GM13976 (cell line): Measurements from ENCODE around the gene CTU2.

ENCODE experiments used
- DNase-seq: peaks from one replicate; pipeline ENCODE4 v3.0.0; 2012; ENCODE audit warnings: low spot score
- in situ Hi-C: fragments of 300-500 bp; cut with MboI; formaldehyde crosslinking; loops from one replicate; pipeline ENCODE4 v1.12.0; 2022; ENCODE audit warnings: low sequenced_read_pairs, mixed read lengths, inconsistent platforms; ENCODE audit not compliant: unreplicated experiment
- TF ChIP-seq, protein P1 (sequence below): IDR thresholded peaks from 2 replicates; pipeline ENCODE4 v1.5.1; 2012; ENCODE audit warnings: borderline replicate concordance, mild to moderate bottlenecking; ENCODE audit not compliant: insufficient read depth; ENCODE audit errors: extremely low read depth, missing control alignments, control extremely low read depth

The CTU2 gene

DNA sequence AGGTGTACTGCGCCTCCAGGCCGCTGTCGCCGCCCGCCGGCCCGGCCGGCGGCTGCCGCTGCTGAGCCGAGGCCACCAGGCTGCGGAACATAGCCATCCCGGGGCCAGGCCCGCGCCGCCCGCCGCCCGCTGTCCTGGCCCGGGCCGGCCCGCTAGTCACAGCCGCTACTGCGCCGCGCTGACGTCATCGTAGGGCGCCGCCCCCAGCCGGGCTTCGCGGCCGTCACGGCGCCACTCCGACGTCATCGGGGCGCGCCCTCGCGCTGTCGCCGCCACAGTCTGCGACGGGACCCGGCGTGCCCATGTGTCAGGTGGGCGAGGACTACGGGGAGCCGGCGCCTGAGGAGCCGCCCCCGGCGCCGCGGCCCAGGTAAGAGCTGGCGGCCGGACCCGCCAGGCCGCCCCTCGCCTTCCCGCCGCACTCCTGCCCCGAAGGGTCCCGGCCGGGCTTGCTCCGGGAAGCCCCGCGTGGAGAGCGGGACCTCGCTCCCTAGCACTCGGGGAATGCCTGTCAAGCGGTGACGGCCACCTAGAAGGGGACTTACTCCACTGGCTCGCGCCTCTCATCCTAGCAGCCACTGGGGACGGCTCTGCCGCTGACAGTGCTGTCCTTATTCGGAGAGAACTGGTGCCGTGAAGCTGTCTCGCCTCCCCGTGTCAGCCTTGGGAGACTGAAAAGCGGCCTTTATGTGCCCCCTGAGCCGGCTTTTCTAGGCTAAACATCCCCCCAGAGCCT lies at the start of gene CTU2, which contains the start of gene RNF166:
Gene CTU2 (plus strand): TSS at position 275 of the 736 bp plus-strand sequence. CDS start 28 bp downstream, at position 303.
Gene RNF166 (minus strand): TSS at position 180 of the 736 bp plus-strand sequence. CDS start 83 bp downstream, at position 97.
- TF ChIP-seq, protein P1, sequence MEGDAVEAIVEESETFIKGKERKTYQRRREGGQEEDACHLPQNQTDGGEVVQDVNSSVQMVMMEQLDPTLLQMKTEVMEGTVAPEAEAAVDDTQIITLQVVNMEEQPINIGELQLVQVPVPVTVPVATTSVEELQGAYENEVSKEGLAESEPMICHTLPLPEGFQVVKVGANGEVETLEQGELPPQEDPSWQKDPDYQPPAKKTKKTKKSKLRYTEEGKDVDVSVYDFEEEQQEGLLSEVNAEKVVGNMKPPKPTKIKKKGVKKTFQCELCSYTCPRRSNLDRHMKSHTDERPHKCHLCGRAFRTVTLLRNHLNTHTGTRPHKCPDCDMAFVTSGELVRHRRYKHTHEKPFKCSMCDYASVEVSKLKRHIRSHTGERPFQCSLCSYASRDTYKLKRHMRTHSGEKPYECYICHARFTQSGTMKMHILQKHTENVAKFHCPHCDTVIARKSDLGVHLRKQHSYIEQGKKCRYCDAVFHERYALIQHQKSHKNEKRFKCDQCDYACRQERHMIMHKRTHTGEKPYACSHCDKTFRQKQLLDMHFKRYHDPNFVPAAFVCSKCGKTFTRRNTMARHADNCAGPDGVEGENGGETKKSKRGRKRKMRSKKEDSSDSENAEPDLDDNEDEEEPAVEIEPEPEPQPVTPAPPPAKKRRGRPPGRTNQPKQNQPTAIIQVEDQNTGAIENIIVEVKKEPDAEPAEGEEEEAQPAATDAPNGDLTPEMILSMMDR, result no peak
- peak; percentile 99 for DNase-seq
- in situ Hi-C loops, result no loop called here

DNA sequence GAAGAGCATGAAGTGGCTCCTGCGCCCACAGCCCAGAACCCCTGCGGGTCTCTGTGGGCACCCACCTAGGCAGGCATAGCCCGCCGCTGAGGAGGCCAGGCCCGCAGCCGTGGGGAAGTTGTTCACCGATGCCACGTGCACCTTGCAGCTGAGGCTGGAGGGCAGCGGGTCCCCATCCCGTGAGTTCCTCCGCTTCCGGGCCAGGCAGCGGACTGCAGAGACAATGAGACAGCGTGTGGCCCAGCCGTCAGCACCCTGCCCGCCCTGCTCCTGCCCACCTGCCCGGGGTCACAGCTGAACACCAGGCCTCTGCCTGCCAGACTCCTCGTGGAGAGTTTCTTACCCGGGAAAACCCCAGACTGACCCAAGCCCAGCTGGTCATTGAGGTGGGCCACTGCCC lies 48.9 kb upstream of the CTU2 start:
- TF ChIP-seq, protein P1, result no peak
- in situ Hi-C loops, result no loop called here
- DNase-seq, result no peak

DNA sequence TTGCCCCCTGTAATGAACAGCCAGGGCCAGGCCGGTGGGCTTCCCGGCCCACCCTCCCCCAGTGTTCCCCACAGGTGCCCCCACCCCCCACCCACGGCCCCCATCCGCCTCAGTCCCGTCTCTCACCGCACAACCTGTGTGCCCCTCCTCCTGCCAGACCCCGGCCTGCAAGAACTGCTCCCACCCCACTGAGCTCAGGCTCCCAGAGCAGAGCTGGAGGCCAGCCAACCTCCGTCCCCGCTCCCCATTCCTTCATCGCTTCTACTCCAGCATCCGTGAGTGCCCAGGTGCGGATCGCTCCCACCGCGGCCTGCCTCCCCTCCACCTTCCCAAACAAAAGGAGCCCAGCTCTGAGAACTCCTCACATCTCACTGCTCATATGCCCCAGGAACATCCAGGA lies 47.6 kb upstream of the CTU2 start:
- in situ Hi-C loops, result no loop called here
- TF ChIP-seq, protein P1, result no peak
- no peak for DNase-seq

DNA sequence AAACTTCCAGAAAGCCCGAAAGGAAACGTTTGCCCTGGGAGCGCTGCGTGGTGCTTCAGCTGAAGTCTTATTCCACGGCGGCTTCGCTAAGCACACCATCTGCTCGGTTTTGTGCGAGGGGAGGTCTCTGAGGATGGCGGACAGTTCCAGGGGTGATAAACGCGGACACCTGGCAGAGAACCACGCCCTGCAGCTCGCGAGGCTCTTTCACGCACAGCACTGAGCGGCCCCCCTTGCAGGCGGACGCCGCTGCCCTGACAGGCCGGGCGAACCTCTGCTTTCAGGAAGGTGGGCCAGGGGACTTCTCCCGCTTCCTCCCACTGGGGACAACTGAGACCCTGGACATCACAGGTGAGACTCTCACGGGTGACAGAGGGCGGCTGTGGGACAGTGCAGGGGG lies 47.1 kb upstream of the CTU2 start:
- TF ChIP-seq, protein P1, result no peak
- in situ Hi-C loops, result no loop called here
- DNase-seq, result no peak

DNA sequence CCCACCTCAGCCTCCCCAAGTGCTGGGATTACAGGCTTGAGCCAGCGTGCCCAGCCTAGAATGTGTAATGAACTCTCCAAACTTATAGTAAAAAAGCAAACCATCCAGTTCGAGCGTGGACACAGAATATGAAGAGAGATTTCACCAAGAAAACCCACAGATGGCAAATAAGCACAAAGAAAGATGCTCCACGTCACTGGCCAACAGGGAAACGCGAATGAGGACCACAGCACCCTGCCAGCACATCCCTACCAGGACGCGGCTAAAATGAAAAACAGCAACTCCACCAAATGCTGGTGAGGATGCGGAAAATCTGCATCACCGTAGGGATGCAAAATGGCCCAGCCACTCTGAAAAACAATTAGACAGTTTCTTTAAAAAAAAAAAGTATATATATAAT lies 44.8 kb upstream of the CTU2 start:
- in situ Hi-C loops, result no loop called here
- TF ChIP-seq, protein P1, result no peak

DNA sequence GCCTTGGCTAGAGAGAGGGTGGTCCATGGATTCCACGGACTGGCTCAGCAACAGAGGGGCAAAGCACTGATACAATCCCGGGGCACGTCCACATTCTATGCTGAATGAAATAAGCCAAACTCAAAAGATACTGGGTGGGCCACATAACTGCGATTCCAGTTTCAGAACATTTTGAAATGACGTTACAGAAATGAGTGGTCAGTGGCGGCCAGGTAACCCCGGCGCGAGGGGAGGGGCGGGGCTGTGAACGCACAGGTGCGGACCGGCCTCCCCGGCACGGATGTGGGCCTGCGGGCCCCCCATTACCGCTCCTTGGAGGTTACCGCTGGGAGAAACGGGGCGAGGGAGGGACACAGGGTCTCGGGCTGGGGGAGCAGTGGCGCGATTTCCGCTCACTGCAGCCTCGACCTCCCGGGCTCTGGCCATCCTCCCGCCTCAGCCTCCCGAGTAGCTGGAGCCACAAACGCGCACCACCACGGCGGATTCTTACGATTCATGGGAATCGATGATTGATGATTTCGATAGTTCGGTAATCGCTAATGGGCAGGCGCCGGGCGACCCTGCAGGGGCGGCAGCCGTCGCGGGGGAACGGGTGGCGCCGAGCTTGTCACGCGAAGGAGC lies 44.0 kb upstream of the CTU2 start:
- no peak for DNase-seq
- TF ChIP-seq, protein P1, result no peak
- in situ Hi-C loops, result no loop called here

More for the DNA sequence above, 44.8 kb upstream of the CTU2 start:
- DNase-seq, result no peak
